H1 (cell line): ENCODE data around the gene LHFPL3. TPM values are rescaled to one million over a fixed set of nuclear protein-coding genes. Genes with fewer than 3 reads are reported as not detected.

ENCODE experiments used
- CTCF ChIA-PET: fragments of 300-600 bp; sonication (Branson Sonifier 250); formaldehyde crosslinking; loops from one replicate; lab custom pipeline; 2021; ENCODE audit not compliant: partially characterized antibody; lab: Charles Lee
- POLR2A ChIA-PET: fragments of 300-600 bp; sonication (Branson Sonifier 250); formaldehyde crosslinking; loops from one replicate; lab custom pipeline; 2021; ENCODE audit warnings: inconsistent platforms; ENCODE audit not compliant: partially characterized antibody; lab: Charles Lee
- DNase-seq, 2 experiments: peaks; one replicate each; pipeline versions ENCODE4 v3.0.0 to v3.0.0-alpha.2; 2010 to 2022; ENCODE audit warnings: low spot score in 2 of 2, low read depth in 1 of 2, mixed read lengths in 1 of 2
- FAIRE-seq: peaks from 2 replicates; lab custom pipeline; 2011; peaks lifted over from hg19 to GRCh38; lab: Jason Lieb, UNC
- H2AFZ ChIP-seq: 2 replicates; pipeline ENCODE4 v1.8.1; 2012; ENCODE audit warnings: low read length, inconsistent platforms
- H2AK5ac ChIP-seq: 2 replicates; pipeline ENCODE4 v1.6.1; 2013; ENCODE audit warnings: low read depth, low read length
- H2BK120ac ChIP-seq: replicated peaks from 2 replicates; pipeline ENCODE3; 2013; ENCODE audit warnings: low read depth, low read length, inconsistent platforms
- H2BK12ac ChIP-seq: 2 replicates; pipeline ENCODE4 v1.6.1; 2013; ENCODE audit warnings: low read depth, low read length
- H2BK15ac ChIP-seq: 2 replicates; pipeline ENCODE4 v1.6.1; 2013; ENCODE audit warnings: low read length
- H2BK20ac ChIP-seq: 2 replicates; pipeline ENCODE4 v1.6.1; 2013; ENCODE audit warnings: low read length
- H2BK5ac ChIP-seq: 2 replicates; pipeline ENCODE4 v1.6.1; 2013; ENCODE audit warnings: low read depth, low read length
- H3K14ac ChIP-seq: 2 replicates; pipeline ENCODE4 v1.6.1; 2013; ENCODE audit warnings: inconsistent platforms; ENCODE audit not compliant: insufficient read length
- H3K18ac ChIP-seq: 2 replicates; pipeline ENCODE4 v1.6.1; 2013; ENCODE audit warnings: low read length; ENCODE audit errors: extremely low read depth
- H3K23ac ChIP-seq: 2 replicates; pipeline ENCODE4 v1.6.1; 2013; ENCODE audit warnings: inconsistent platforms; ENCODE audit not compliant: insufficient read length
- H3K23me2 ChIP-seq: 2 replicates; pipeline ENCODE4 v1.6.1; 2013; ENCODE audit warnings: low read depth, low read length
- H3K27ac ChIP-seq: 2 replicates; pipeline ENCODE4 v1.6.1; 2011; ENCODE audit warnings: low read depth, low read length, inconsistent platforms
- H3K27me3 ChIP-seq, 4 experiments: replicated peaks in 1 of 4; 1 replicate in 1 of 4; 2 replicates in 3 of 4; pipeline versions ENCODE4 v1.6.1 to v1.8.1; 2011 to 2013; ENCODE audit warnings: low read length in 3 of 4, mild to moderate bottlenecking in 3 of 4, inconsistent platforms in 2 of 4, mixed read lengths in 2 of 4, moderate library complexity in 1 of 4; ENCODE audit not compliant: control insufficient read depth in 3 of 4, insufficient read depth in 3 of 4; ENCODE audit errors: extremely low read depth in 1 of 4
- H3K36me3 ChIP-seq, 4 experiments: 2 replicates each; pipeline versions ENCODE4 v1.6.1 to v1.8.1; 2011 to 2013; ENCODE audit warnings: mild to moderate bottlenecking in 4 of 4, low read length in 3 of 4, moderate library complexity in 2 of 4, control low read depth in 1 of 4, inconsistent platforms in 1 of 4; ENCODE audit not compliant: insufficient read depth in 4 of 4, control insufficient read depth in 2 of 4
- H3K4ac ChIP-seq: replicated peaks from 2 replicates; pipeline ENCODE3; 2013; ENCODE audit warnings: low read length, low read depth, mixed read lengths, inconsistent platforms; ENCODE audit not compliant: insufficient read length
- H3K4me1 ChIP-seq, 4 experiments: replicated peaks in 1 of 4; 1 replicate in 1 of 4; 2 replicates in 3 of 4; pipeline versions ENCODE4 v1.6.1 to v1.8.1; 2011 to 2013; ENCODE audit warnings: low read length in 3 of 4, inconsistent platforms in 2 of 4, mixed read lengths in 1 of 4; ENCODE audit not compliant: insufficient read depth in 4 of 4, control insufficient read depth in 3 of 4
- H3K4me2 ChIP-seq, 2 experiments: 2 replicates each; pipeline versions ENCODE4 v1.6.1 to v1.8.1; 2011 to 2013; ENCODE audit warnings: low read depth in 2 of 2, low read length in 2 of 2, control low read depth in 1 of 2, inconsistent platforms in 1 of 2, mild to moderate bottlenecking in 1 of 2; ENCODE audit not compliant: insufficient read depth in 1 of 2
- H3K4me3 ChIP-seq, 4 experiments: fragments of 200-600, 300-600 bp in 1 of 4; sonication (generic), shearing (Covaris generic), sonication (Bioruptor Twin) in 1 of 4; 2 replicates each; pipeline versions ENCODE4 v1.5.1 to v1.8.1; 2011 to 2016; ENCODE audit warnings: low read length in 4 of 4, low read depth in 3 of 4, control low read depth in 2 of 4, inconsistent platforms in 2 of 4, mild to moderate bottlenecking in 2 of 4, mixed read lengths in 1 of 4, moderate library complexity in 1 of 4; ENCODE audit not compliant: insufficient read depth in 2 of 4; ENCODE audit errors: extremely low read depth in 1 of 4
- H3K56ac ChIP-seq: replicated peaks from 2 replicates; pipeline ENCODE3; 2013; ENCODE audit warnings: low read depth, mild to moderate bottlenecking, mixed read lengths, low read length, inconsistent platforms; ENCODE audit not compliant: insufficient read length
- H3K79me1 ChIP-seq: 2 replicates; pipeline ENCODE4 v1.6.1; 2013; ENCODE audit warnings: low read depth, low read length, control low read depth
- H3K79me2 ChIP-seq, 2 experiments: 2 replicates each; pipeline versions ENCODE4 v1.6.1 to v1.8.1; 2012 to 2013; ENCODE audit warnings: low read length in 2 of 2, mild to moderate bottlenecking in 2 of 2, inconsistent platforms in 1 of 2; ENCODE audit not compliant: insufficient read depth in 2 of 2, control insufficient read depth in 1 of 2
- H3K9ac ChIP-seq, 4 experiments: replicated peaks in 1 of 4; 1 replicate in 1 of 4; 2 replicates in 3 of 4; pipeline versions ENCODE4 v1.6.1 to v1.8.1; 2011 to 2013; ENCODE audit warnings: low read depth in 3 of 4, low read length in 3 of 4, control low read depth in 2 of 4, mild to moderate bottlenecking in 2 of 4, moderate library complexity in 2 of 4, inconsistent platforms in 1 of 4; ENCODE audit errors: extremely low read depth in 1 of 4
- H3K9me3 ChIP-seq, 2 experiments: 2 replicates each; pipeline versions ENCODE4 v1.6.1 to v1.8.1; 2012 to 2013; ENCODE audit warnings: mild to moderate bottlenecking in 2 of 2, moderate library complexity in 2 of 2, control low read depth in 1 of 2, inconsistent platforms in 1 of 2, low read depth in 1 of 2, low read length in 1 of 2, mixed read lengths in 1 of 2; ENCODE audit not compliant: insufficient read depth in 2 of 2
- H4K20me1 ChIP-seq, 2 experiments: replicated peaks in 1 of 2; 2 replicates each; pipeline versions ENCODE3 to v1.8.1; 2011 to 2013; ENCODE audit warnings: inconsistent platforms in 2 of 2, low read length in 2 of 2, mild to moderate bottlenecking in 1 of 2; ENCODE audit not compliant: insufficient read depth in 2 of 2, control insufficient read depth in 1 of 2
- H4K5ac ChIP-seq: 2 replicates; pipeline ENCODE4 v1.6.1; 2013; ENCODE audit warnings: low read length, low read depth, mixed read lengths, inconsistent platforms; ENCODE audit not compliant: insufficient read length
- H4K8ac ChIP-seq: 2 replicates; pipeline ENCODE4 v1.8.0; 2013; ENCODE audit warnings: mild to moderate bottlenecking, moderate library complexity, low read length, inconsistent platforms; ENCODE audit not compliant: insufficient read depth; ENCODE audit errors: extremely low read depth
- H4K91ac ChIP-seq: replicated peaks from 2 replicates; pipeline ENCODE3; 2013; ENCODE audit warnings: low read length, mixed read lengths, inconsistent platforms; ENCODE audit not compliant: insufficient read length
- CHD1 ChIP-seq: IDR thresholded peaks from 2 replicates; pipeline ENCODE4 v1.6.1; 2012; ENCODE audit warnings: low read depth, low read length, improper control_type of control experiment
- CREB1 ChIP-seq: IDR thresholded peaks from 2 replicates; pipeline ENCODE4 v1.6.1; 2012; ENCODE audit warnings: inconsistent platforms
- CTCF ChIP-seq, 3 experiments: IDR thresholded peaks; 1 replicate in 2 of 3; 2 replicates in 1 of 3; pipeline versions ENCODE4 v1.5.1 to v1.6.1; 2011; ENCODE audit warnings: low read length in 3 of 3, mild to moderate bottlenecking in 3 of 3, inconsistent platforms in 2 of 3, low read depth in 1 of 3, moderate library complexity in 1 of 3; ENCODE audit not compliant: insufficient read depth in 1 of 3; ENCODE audit errors: control extremely low read depth in 1 of 3
- EZH2 ChIP-seq: fragments of 200-600 bp; sonication (generic); IDR thresholded peaks from 2 replicates; pipeline ENCODE4 v1.7.1; 2012; ENCODE audit warnings: low read depth, mild to moderate bottlenecking, moderate library complexity, low read length, inconsistent platforms; ENCODE audit not compliant: severe bottlenecking
- NANOG ChIP-seq: IDR thresholded peaks from 2 replicates; pipeline ENCODE4 v1.6.1; 2011; ENCODE audit warnings: low read length, low read depth, mild to moderate bottlenecking, inconsistent platforms; ENCODE audit not compliant: insufficient read depth, poor library complexity, severe bottlenecking
- RAD21 ChIP-seq, 2 experiments: IDR thresholded peaks in 1 of 2; conservative IDR thresholded peaks in 1 of 2; 2 replicates each; pipeline ENCODE4 v1.6.1; 2011; ENCODE audit warnings: low read depth in 2 of 2, low read length in 2 of 2, improper control_type of control experiment in 1 of 2, inconsistent platforms in 1 of 2, mild to moderate bottlenecking in 1 of 2, moderate library complexity in 1 of 2
- RBBP5 ChIP-seq: IDR thresholded peaks from 2 replicates; pipeline ENCODE4 v1.7.1; 2012; ENCODE audit warnings: low read depth, mild to moderate bottlenecking, inconsistent platforms, low read length, moderate library complexity, borderline replicate concordance
- SAP30 ChIP-seq: fragments of 300-600 bp; sonication (generic); IDR thresholded peaks from 2 replicates; pipeline ENCODE4 v1.7.1; 2012; ENCODE audit warnings: low read length, moderate library complexity, mild to moderate bottlenecking, inconsistent platforms; ENCODE audit not compliant: insufficient read depth, insufficient replicate concordance
- SIN3A ChIP-seq, 2 experiments: IDR thresholded peaks in 1 of 2; conservative IDR thresholded peaks in 1 of 2; 2 replicates each; pipeline ENCODE4 v1.6.1; 2011 to 2012; ENCODE audit warnings: low read length in 2 of 2, improper control_type of control experiment in 1 of 2, low read depth in 1 of 2, mild to moderate bottlenecking in 1 of 2
- SP4 ChIP-seq: IDR thresholded peaks from 2 replicates; pipeline ENCODE4 v1.6.1; 2012; ENCODE audit warnings: low read length, inconsistent platforms
- TBP ChIP-seq: IDR thresholded peaks from 2 replicates; pipeline ENCODE4 v1.6.1; 2011; ENCODE audit warnings: low read depth, low read length, improper control_type of control experiment
- WGBS, 2 experiments: shearing (Covaris generic) in 1 of 2; methylation state at CpG; one replicate each; pipeline versions ENCODE4 v1.1.6 to v1.1.7; 2013 to 2015; ENCODE audit warnings: low lambda C conversion rate in 2 of 2, mixed read lengths in 2 of 2, inconsistent platforms in 1 of 2, low coverage in 1 of 2, missing lambda C conversion rate in 1 of 2; ENCODE audit not compliant: insufficient replicate concordance in 2 of 2, insufficient coverage in 1 of 2, insufficient read length in 1 of 2; ENCODE audit errors: extremely low coverage in 1 of 2, missing lambda C conversion rate in 1 of 2; 5-methylcytosine and 5-hydroxymethylcytosine counted together
- polyA plus RNA-seq, 7 experiments: library from polyadenylated mRNA; depleted of rRNA in 3 of 7; stranded (reverse) in 5 of 7; unstranded in 2 of 7; fragments of >200 nt in 5 of 7; fragments of 200-250 nt in 2 of 7; gene quantifications; 1 replicate in 5 of 7; 2 replicates in 1 of 7; 4 replicates in 1 of 7; pipeline versions ENCODE4 v1.2.1 to v1.2.3, GENCODE V29; 2011 to 2013; ENCODE audit warnings: missing spikeins in 2 of 7, mixed read lengths in 2 of 7
- total RNA-seq: library from RNA; stranded (reverse); fragmentation: NEBNext Ultra II Directional; extraction: Animal tissue kit (Norgen Biotek cat#: 25700); gene quantifications from 2 replicates; pipeline ENCODE4 v1.2.1, GENCODE V29; 2021

Gene LHFPL3
- total and polyA plus RNA-seq, 2 of the 8 experiments (the other 6 are each of a cell fraction or from before 2014, with no cell fraction given) = 0.24 to 0.50 TPM

- H3K23me2 ChIP-seq = no peaks in the 10 kb centered on the region
- H3K56ac ChIP-seq = no peak overlapping the region
- no peak overlapping the region for H3K4me2 ChIP-seq
- no peak overlapping the region for H4K91ac ChIP-seq
- H2BK120ac ChIP-seq = no peak overlapping the region
- H3K4me3 ChIP-seq = no peak overlapping the region
- no peaks in the 10 kb centered on the region for H3K27me3 ChIP-seq
- no peak overlapping the region for H4K5ac ChIP-seq
- H3K9me3 ChIP-seq = no peaks in the 10 kb centered on the region
- H2BK20ac ChIP-seq = no peak overlapping the region
- no peaks in the 10 kb centered on the region for H3K79me2 ChIP-seq
- 86% methylated on average over 2 of the region's 2 CpGs; no CpG with 5 or more reads in 1 of the 2 experiments for WGBS, 2 experiments
- H2AK5ac ChIP-seq = no peak overlapping the region
- no peak overlapping the region for H3K27ac ChIP-seq
- H3K79me1 ChIP-seq = no peaks in the 10 kb centered on the region
- H3K36me3 ChIP-seq = no peaks in the 10 kb centered on the region
- H2BK15ac ChIP-seq = no peak overlapping the region
- no peak overlapping the region for H2BK5ac ChIP-seq
- H3K4ac ChIP-seq = no peak overlapping the region
- no peak overlapping the region for H3K23ac ChIP-seq
- H3K4me1 ChIP-seq = peaks cover 1 to 7% (median 4%) of the 10 kb centered on the region in 4 experiments; a peak in 5 of 7 replicates
- DNase-seq (no peak), FAIRE-seq (no peak)
- POLR2A ChIA-PET = no interaction called here
- no peaks in the 10 kb centered on the region for H4K20me1 ChIP-seq
- H3K18ac ChIP-seq = no peak overlapping the region
- no peak overlapping the region for H4K8ac ChIP-seq
- no peak overlapping the region for H3K14ac ChIP-seq
- no peak overlapping the region for H2BK12ac ChIP-seq
- no peak overlapping the region for H3K9ac ChIP-seq
- H2AFZ ChIP-seq = no peak overlapping the region
- CTCF ChIA-PET = interaction anchor here (1.2 to 4.2 kb wide), 2 partner anchors 16 to 31 kb away, joined by 3 to 19 read pairs; no protein-coding TSS in a partner anchor
- no peak for TF ChIP-seq RBBP5
- TF ChIP-seq CHD1 = no peak
- no peak for TF ChIP-seq EZH2
- no peak for TF ChIP-seq NANOG
- no peak for TF ChIP-seq SP4
- no peak for TF ChIP-seq SIN3A (conservative IDR thresholded peaks at IDR 0.05 in 1 of 2, IDR thresholded peaks at IDR 0.05 in 1 of 2; ENCODE audit: low read depth in 1 of 2, low read length in 2 of 2)
- TF ChIP-seq RAD21 (IDR thresholded peaks at IDR 0.05 in 1 of 2, conservative IDR thresholded peaks at IDR 0.05 in 1 of 2; ENCODE audit: low read depth in 2 of 2, low read length in 2 of 2) = no peak
- no peak for TF ChIP-seq TBP
- TF ChIP-seq CTCF (IDR thresholded peaks at IDR 0.05; ENCODE audit: control extremely low read depth in 1 of 3, insufficient read depth in 1 of 3, low read depth in 1 of 3, low read length in 3 of 3) = no peak
- no peak for TF ChIP-seq CREB1
- no peak for TF ChIP-seq SAP30
Measured at GRCh38 chr7:104816537-104816936, 488.1 kb downstream of the LHFPL3 start.
